HepG2 (cell line): Measurements from ENCODE around the gene UBE2C. TPM values are rescaled to one million over a fixed set of nuclear protein-coding genes. Genes with fewer than 3 reads are reported as not detected.

ENCODE experiments used
- ATAC-seq: fragments of 200-7000 bp; cut with Tn5 transposase; 3 replicates; pipeline ENCODE4 v1.9.1; 2020; ENCODE audit warnings: mild to moderate bottlenecking, moderate library complexity
- BruUV-seq: library from RNA; stranded (reverse); fragments of 400-500 nt; replicated peaks from 2 replicates; lab custom pipeline; 2021; lab: Mats Ljungman, UMichigan
- CTCF ChIA-PET: fragments of 300-600 bp; formaldehyde crosslinking; extraction: SDS; loops from one replicate; lab custom pipeline; 2021; ENCODE audit warnings: low total read pairs, inconsistent platforms, low intra/inter-chr PET ratio; lab: Yijun Ruan, JAX
- POLR2A ChIA-PET: fragments of 350-600 bp; sonication (Branson Sonifier 250); formaldehyde crosslinking; loops from one replicate; lab custom pipeline; 2020; ENCODE audit warnings: antibody characterized with exemption, inconsistent platforms; lab: Yijun Ruan, JAX
- DNase-seq: peaks from one replicate; pipeline ENCODE4 v3.0.0-alpha.2; 2015; ENCODE audit warnings: low spot score
- FAIRE-seq: peaks from 3 replicates; lab custom pipeline; 2011; peaks lifted over from hg19 to GRCh38; lab: Jason Lieb, UNC
- H2AFZ ChIP-seq: one replicate; pipeline ENCODE4 v1.6.1; 2011; ENCODE audit warnings: low read length, inconsistent platforms
- H3K27ac ChIP-seq: fragments of 300-600 bp; 3 replicates; pipeline ENCODE4 v1.8.0; 2011; ENCODE audit warnings: mixed run types, mild to moderate bottlenecking, mixed read lengths, low read length, inconsistent platforms; ENCODE audit not compliant: insufficient read depth; ENCODE audit errors: extremely low read length
- H3K27me3 ChIP-seq, 2 experiments: fragments of 200-600 bp in 1 of 2; 2 replicates in 1 of 2; 3 replicates in 1 of 2; pipeline versions ENCODE4 v1.6.0 to v1.8.0; 2011; ENCODE audit warnings: low read length in 2 of 2, mild to moderate bottlenecking in 2 of 2, moderate library complexity in 2 of 2, inconsistent platforms in 1 of 2; ENCODE audit not compliant: insufficient read depth in 2 of 2, control insufficient read depth in 1 of 2
- H3K36me3 ChIP-seq, 2 experiments: fragments of 200-600 bp in 1 of 2; replicated peaks in 1 of 2; 2 replicates in 1 of 2; 3 replicates in 1 of 2; pipeline versions ENCODE4 v1.5.1 to v1.8.0; 2011; ENCODE audit warnings: low read length in 2 of 2, inconsistent platforms in 1 of 2; ENCODE audit not compliant: insufficient read depth in 2 of 2, control insufficient read depth in 1 of 2
- H3K4me1 ChIP-seq: 2 replicates; pipeline ENCODE4 v1.5.1; 2012; ENCODE audit warnings: low read length, inconsistent platforms; ENCODE audit not compliant: insufficient read depth
- H3K4me2 ChIP-seq: 2 replicates; pipeline ENCODE4 v1.6.0; 2011; ENCODE audit warnings: low read depth, low read length, inconsistent platforms
- H3K4me3 ChIP-seq, 3 experiments: fragments of 200-600 bp in 1 of 3; sonication (generic), shearing (Covaris generic) in 1 of 3; replicated peaks in 1 of 3; 2 replicates each; pipeline ENCODE4 v1.5.1; 2011 to 2016; ENCODE audit warnings: low read length in 3 of 3, inconsistent platforms in 2 of 3, low read depth in 2 of 3, mild to moderate bottlenecking in 2 of 3, control low read depth in 1 of 3, mixed read lengths in 1 of 3; ENCODE audit not compliant: insufficient read depth in 1 of 3
- H3K79me2 ChIP-seq: one replicate; pipeline ENCODE4 v1.6.1; 2011; ENCODE audit warnings: low read length, inconsistent platforms; ENCODE audit not compliant: insufficient read depth
- H3K9ac ChIP-seq: 2 replicates; pipeline ENCODE4 v1.6.0; 2011; ENCODE audit warnings: mild to moderate bottlenecking, low read depth, low read length, inconsistent platforms; ENCODE audit not compliant: insufficient read depth
- H3K9me3 ChIP-seq: 2 replicates; pipeline ENCODE4 v1.5.1; 2012; ENCODE audit warnings: mild to moderate bottlenecking, low read length
- H4K20me1 ChIP-seq: 2 replicates; pipeline ENCODE4 v1.6.0; 2011; ENCODE audit warnings: inconsistent platforms, mild to moderate bottlenecking, low read length, moderate library complexity; ENCODE audit not compliant: insufficient read depth
- ATM ChIP-seq: fragments of 450-650 bp; IDR thresholded peaks from 2 replicates; pipeline ENCODE4 v1.7.1; 2017; ENCODE audit warnings: mild to moderate bottlenecking, borderline replicate concordance
- EEA1 ChIP-seq: sonication (generic); formaldehyde crosslinking; IDR thresholded peaks from 2 replicates; pipeline ENCODE4 v1.5.1; 2020; ENCODE audit warnings: mild to moderate bottlenecking, missing genetic modification reagents, borderline replicate concordance
- RBFOX2 ChIP-seq: fragments of 200-400 bp; formaldehyde crosslinking; IDR thresholded peaks from 2 replicates; pipeline ENCODE4 v1.6.1; 2017; ENCODE audit warnings: low read depth, mild to moderate bottlenecking, low read length
- STAG1 ChIP-seq: sonication (generic); formaldehyde crosslinking; IDR thresholded peaks from 2 replicates; pipeline ENCODE4 v1.4.0; 2020; ENCODE audit warnings: missing genetic modification reagents
- ZNF768 ChIP-seq: sonication (generic); formaldehyde crosslinking; IDR thresholded peaks from 2 replicates; pipeline ENCODE4 v1.4.0; 2020; ENCODE audit warnings: missing genetic modification reagents
- WGBS: methylation state at CpG from one replicate; pipeline ENCODE4 v1.1.6; 2017; ENCODE audit warnings: low lambda C conversion rate; 5-methylcytosine and 5-hydroxymethylcytosine counted together
- in situ Hi-C: cut with HindIII; loops from 2 replicates; pipeline ENCODE4 v1.10.0; 2017; ENCODE audit warnings: low pct_unique_long_range_greater_than_20kb; ENCODE audit not compliant: extremely low pct_ligation_motif_present
- intact Hi-C: fragments of 100-400 bp; cut with micrococcal nuclease; formaldehyde crosslinking; loops from one replicate; pipeline ENCODE4 v1.10.0; 2022; ENCODE audit not compliant: unreplicated experiment
- polyA plus RNA-seq, 8 experiments: library from polyadenylated mRNA; depleted of rRNA in 3 of 8; stranded (reverse) in 7 of 8; unstranded in 1 of 8; fragments of >200 nt; fragmentation: Illumina TruSeq in 4 of 8; extraction: Trizol in 4 of 8; gene quantifications; 2 replicates each; pipeline versions ENCODE4 v1.2.1 to v1.2.3, GENCODE V29; 2011 to 2016; ENCODE audit warnings: low read depth in 4 of 8, missing spikeins in 1 of 8, mixed read lengths in 1 of 8; ENCODE audit not compliant: insufficient read depth in 1 of 8
- total RNA-seq, 5 experiments: library from RNA; depleted of rRNA; stranded (reverse); fragments of >200 nt; fragmentation: Illumina TruSeq; extraction: Trizol; gene quantifications; 2 replicates each; pipeline ENCODE4 v1.2.3, GENCODE V29; 2016; ENCODE audit warnings: low read depth in 1 of 5
- TF ChIP-seq, protein P1 (sequence below): IDR thresholded peaks from 2 replicates; pipeline ENCODE4 v1.6.1; 2012; ENCODE audit warnings: low read length, improper control_type of control experiment
- TF ChIP-seq, protein P2 (sequence below): sonication (generic); formaldehyde crosslinking; IDR thresholded peaks from 2 replicates; pipeline ENCODE4 v1.5.0; 2020; ENCODE audit warnings: mild to moderate bottlenecking, missing genetic modification reagents, moderate library complexity
- TF ChIP-seq, protein P3 (sequence below): sonication (generic); formaldehyde crosslinking; IDR thresholded peaks from 2 replicates; pipeline ENCODE4 v1.5.0; 2020; ENCODE audit warnings: mild to moderate bottlenecking, missing genetic modification reagents, borderline replicate concordance
- TF ChIP-seq, protein P4 (sequence below): sonication (generic); formaldehyde crosslinking; IDR thresholded peaks from 2 replicates; pipeline ENCODE4 v1.8.1; 2023; ENCODE audit warnings: mild to moderate bottlenecking, missing genetic modification reagents

UBE2C gene
- total and polyA plus RNA-seq, 2 of the 13 experiments (the other 11 are each of a cell fraction or from before 2014, with no cell fraction given), result 100 to 123 TPM

DNA sequence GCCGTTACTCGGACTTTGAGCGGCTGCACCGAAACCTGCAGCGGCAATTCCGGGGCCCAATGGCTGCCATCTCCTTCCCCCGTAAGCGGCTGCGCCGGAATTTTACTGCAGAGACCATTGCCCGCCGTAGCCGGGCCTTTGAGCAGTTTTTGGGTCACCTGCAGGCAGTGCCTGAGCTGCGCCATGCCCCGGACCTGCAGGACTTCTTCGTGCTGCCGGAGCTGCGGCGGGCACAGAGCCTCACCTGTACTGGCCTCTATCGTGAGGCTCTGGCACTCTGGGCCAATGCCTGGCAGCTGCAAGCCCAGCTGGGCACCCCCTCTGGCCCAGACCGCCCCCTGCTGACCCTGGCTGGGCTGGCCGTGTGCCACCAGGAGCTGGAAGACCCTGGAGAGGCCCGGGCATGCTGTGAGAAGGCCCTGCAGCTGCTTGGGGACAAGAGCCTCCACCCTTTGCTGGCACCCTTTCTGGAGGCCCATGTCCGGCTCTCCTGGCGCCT is 28.3 kb downstream of the UBE2C start:
- peaks cover 18 to 42% of the 10 kb centered on the region in 2 experiments for H3K36me3 ChIP-seq
- H3K27ac ChIP-seq, result no peak overlapping the region
- ATAC-seq, result peak; percentile 11; the same call in 2 of the 3 replicates
- no peak overlapping the region for H2AFZ ChIP-seq
- peaks cover 10% of the 10 kb centered on the region for H3K4me1 ChIP-seq
- no peak for FAIRE-seq
- H3K4me3 ChIP-seq, result no peak overlapping the region
- 97% methylated on average over 16 of the region's 25 CpGs for WGBS
- ChIA-PET POLR2A (interaction anchor here (0.9 to 2.7 kb wide), 10 partner anchors 7 to 129 kb away, joined by 3 to 12 read pairs (median 5); partner anchors contain the start of genes ACOT8, SNX21, ZSWIM1 and ZSWIM3), CTCF (no interaction called here)
- BruUV-seq, result no TSS peak
- no peaks in the 10 kb centered on the region for H3K79me2 ChIP-seq
- no peaks in the 10 kb centered on the region for H4K20me1 ChIP-seq
- no peak overlapping the region for H3K4me2 ChIP-seq
- intact Hi-C loops (no loop called here), in situ Hi-C loops (no loop called here)
- H3K9ac ChIP-seq, result no peak overlapping the region
- no peak for DNase-seq
- no peaks in the 10 kb centered on the region for H3K27me3 ChIP-seq
- H3K9me3 ChIP-seq, result no peaks in the 10 kb centered on the region
- TF ChIP-seq, protein P1, sequence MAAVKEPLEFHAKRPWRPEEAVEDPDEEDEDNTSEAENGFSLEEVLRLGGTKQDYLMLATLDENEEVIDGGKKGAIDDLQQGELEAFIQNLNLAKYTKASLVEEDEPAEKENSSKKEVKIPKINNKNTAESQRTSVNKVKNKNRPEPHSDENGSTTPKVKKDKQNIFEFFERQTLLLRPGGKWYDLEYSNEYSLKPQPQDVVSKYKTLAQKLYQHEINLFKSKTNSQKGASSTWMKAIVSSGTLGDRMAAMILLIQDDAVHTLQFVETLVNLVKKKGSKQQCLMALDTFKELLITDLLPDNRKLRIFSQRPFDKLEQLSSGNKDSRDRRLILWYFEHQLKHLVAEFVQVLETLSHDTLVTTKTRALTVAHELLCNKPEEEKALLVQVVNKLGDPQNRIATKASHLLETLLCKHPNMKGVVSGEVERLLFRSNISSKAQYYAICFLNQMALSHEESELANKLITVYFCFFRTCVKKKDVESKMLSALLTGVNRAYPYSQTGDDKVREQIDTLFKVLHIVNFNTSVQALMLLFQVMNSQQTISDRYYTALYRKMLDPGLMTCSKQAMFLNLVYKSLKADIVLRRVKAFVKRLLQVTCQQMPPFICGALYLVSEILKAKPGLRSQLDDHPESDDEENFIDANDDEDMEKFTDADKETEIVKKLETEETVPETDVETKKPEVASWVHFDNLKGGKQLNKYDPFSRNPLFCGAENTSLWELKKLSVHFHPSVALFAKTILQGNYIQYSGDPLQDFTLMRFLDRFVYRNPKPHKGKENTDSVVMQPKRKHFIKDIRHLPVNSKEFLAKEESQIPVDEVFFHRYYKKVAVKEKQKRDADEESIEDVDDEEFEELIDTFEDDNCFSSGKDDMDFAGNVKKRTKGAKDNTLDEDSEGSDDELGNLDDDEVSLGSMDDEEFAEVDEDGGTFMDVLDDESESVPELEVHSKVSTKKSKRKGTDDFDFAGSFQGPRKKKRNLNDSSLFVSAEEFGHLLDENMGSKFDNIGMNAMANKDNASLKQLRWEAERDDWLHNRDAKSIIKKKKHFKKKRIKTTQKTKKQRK, result no peak
- TF ChIP-seq, protein P2, sequence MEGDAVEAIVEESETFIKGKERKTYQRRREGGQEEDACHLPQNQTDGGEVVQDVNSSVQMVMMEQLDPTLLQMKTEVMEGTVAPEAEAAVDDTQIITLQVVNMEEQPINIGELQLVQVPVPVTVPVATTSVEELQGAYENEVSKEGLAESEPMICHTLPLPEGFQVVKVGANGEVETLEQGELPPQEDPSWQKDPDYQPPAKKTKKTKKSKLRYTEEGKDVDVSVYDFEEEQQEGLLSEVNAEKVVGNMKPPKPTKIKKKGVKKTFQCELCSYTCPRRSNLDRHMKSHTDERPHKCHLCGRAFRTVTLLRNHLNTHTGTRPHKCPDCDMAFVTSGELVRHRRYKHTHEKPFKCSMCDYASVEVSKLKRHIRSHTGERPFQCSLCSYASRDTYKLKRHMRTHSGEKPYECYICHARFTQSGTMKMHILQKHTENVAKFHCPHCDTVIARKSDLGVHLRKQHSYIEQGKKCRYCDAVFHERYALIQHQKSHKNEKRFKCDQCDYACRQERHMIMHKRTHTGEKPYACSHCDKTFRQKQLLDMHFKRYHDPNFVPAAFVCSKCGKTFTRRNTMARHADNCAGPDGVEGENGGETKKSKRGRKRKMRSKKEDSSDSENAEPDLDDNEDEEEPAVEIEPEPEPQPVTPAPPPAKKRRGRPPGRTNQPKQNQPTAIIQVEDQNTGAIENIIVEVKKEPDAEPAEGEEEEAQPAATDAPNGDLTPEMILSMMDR (CRISPR knock-in tag), result peak; percentile 29; the same call in 1 of the 2 replicates
- TF ChIP-seq, protein P3, sequence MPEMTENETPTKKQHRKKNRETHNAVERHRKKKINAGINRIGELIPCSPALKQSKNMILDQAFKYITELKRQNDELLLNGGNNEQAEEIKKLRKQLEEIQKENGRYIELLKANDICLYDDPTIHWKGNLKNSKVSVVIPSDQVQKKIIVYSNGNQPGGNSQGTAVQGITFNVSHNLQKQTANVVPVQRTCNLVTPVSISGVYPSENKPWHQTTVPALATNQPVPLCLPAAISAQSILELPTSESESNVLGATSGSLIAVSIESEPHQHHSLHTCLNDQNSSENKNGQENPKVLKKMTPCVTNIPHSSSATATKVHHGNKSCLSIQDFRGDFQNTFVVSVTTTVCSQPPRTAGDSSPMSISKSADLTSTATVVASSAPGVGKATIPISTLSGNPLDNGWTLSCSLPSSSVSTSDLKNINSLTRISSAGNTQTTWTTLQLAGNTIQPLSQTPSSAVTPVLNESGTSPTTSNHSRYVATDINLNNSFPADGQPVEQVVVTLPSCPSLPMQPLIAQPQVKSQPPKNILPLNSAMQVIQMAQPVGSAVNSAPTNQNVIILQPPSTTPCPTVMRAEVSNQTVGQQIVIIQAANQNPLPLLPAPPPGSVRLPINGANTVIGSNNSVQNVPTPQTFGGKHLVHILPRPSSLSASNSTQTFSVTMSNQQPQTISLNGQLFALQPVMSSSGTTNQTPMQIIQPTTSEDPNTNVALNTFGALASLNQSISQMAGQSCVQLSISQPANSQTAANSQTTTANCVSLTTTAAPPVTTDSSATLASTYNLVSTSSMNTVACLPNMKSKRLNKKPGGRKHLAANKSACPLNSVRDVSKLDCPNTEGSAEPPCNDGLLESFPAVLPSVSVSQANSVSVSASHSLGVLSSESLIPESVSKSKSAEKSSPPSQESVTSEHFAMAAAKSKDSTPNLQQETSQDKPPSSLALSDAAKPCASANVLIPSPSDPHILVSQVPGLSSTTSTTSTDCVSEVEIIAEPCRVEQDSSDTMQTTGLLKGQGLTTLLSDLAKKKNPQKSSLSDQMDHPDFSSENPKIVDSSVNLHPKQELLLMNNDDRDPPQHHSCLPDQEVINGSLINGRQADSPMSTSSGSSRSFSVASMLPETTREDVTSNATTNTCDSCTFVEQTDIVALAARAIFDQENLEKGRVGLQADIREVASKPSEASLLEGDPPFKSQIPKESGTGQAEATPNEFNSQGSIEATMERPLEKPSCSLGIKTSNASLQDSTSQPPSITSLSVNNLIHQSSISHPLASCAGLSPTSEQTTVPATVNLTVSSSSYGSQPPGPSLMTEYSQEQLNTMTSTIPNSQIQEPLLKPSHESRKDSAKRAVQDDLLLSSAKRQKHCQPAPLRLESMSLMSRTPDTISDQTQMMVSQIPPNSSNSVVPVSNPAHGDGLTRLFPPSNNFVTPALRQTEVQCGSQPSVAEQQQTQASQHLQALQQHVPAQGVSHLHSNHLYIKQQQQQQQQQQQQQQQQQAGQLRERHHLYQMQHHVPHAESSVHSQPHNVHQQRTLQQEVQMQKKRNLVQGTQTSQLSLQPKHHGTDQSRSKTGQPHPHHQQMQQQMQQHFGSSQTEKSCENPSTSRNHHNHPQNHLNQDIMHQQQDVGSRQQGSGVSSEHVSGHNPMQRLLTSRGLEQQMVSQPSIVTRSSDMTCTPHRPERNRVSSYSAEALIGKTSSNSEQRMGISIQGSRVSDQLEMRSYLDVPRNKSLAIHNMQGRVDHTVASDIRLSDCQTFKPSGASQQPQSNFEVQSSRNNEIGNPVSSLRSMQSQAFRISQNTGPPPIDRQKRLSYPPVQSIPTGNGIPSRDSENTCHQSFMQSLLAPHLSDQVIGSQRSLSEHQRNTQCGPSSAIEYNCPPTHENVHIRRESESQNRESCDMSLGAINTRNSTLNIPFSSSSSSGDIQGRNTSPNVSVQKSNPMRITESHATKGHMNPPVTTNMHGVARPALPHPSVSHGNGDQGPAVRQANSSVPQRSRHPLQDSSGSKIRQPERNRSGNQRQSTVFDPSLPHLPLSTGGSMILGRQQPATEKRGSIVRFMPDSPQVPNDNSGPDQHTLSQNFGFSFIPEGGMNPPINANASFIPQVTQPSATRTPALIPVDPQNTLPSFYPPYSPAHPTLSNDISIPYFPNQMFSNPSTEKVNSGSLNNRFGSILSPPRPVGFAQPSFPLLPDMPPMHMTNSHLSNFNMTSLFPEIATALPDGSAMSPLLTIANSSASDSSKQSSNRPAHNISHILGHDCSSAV (CRISPR knock-in tag), result no peak
- TF ChIP-seq, protein P4, sequence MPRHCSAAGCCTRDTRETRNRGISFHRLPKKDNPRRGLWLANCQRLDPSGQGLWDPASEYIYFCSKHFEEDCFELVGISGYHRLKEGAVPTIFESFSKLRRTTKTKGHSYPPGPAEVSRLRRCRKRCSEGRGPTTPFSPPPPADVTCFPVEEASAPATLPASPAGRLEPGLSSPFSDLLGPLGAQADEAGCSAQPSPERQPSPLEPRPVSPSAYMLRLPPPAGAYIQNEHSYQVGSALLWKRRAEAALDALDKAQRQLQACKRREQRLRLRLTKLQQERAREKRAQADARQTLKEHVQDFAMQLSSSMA (CRISPR knock-in tag), result no peak
- TF ChIP-seq ZNF768 (CRISPR knock-in tag) (peak; percentile 23; the same call in 1 of the 2 replicates), RBFOX2 (peak; percentile 63), STAG1 (CRISPR knock-in tag) (0 out of 2 replicates have a peak, but pooled peaks have one; percentile 6), ATM (no peak), EEA1 (CRISPR knock-in tag) (no peak)
